Pulmonary artery endothelial cell (primary cell): ENCODE data around the gene MARCHF10. TPM values are rescaled to one million over a fixed set of nuclear protein-coding genes. Genes with fewer than 3 reads are reported as not detected.
"Not testable (repeated sequence)": the region's sequence is repeated elsewhere in the genome, so short reads cannot be mapped to it uniquely, and the experiment has no call there.

ENCODE experiments used
- DNase-seq: peaks from one replicate; pipeline ENCODE4 v3.0.0-alpha.2; 2011; ENCODE audit warnings: low read depth, low spot score
- total RNA-seq: library from RNA; depleted of rRNA; stranded (reverse); fragments of >200 nt; gene quantifications from 2 replicates; pipeline ENCODE4 v1.2.3, GENCODE V29; 2014

The MARCHF10 gene
- total RNA-seq, 1 donor from 2014 or later = not detected

- not testable (repeated sequence) for DNase-seq
These were observed 109.7 kb downstream of the MARCHF10 start for GRCh38 chr17:62698459-62698858.

GRCh38 chr17:62696726-62697490 is 111.2 kb downstream of the MARCHF10 start:
- DNase-seq = no peak

- DNase-seq = no peak
These were observed 111.9 kb downstream of the MARCHF10 start for GRCh38 chr17:62696256-62696655.

GRCh38 chr17:62695093-62695738 is 112.9 kb downstream of the MARCHF10 start:
- DNase-seq = not testable (repeated sequence)

- DNase-seq = no peak
These were observed 114.3 kb downstream of the MARCHF10 start for GRCh38 chr17:62693616-62694409.

GRCh38 chr17:62692721-62693431 is 115.2 kb downstream of the MARCHF10 start:
- no peak for DNase-seq

- DNase-seq = no peak
These were observed 115.9 kb downstream of the MARCHF10 start for GRCh38 chr17:62692159-62692651.

GRCh38 chr17:62691589-62691915 is 116.6 kb downstream of the MARCHF10 start:
- DNase-seq = not testable (repeated sequence)

- DNase-seq = no peak
These were observed 117.8 kb downstream of the MARCHF10 start for GRCh38 chr17:62690168-62690897.

GRCh38 chr17:62689441-62690167 is 118.5 kb downstream of the MARCHF10 start:
- no peak for DNase-seq

GRCh38 chr17:62688398-62689160 is 119.5 kb downstream of the MARCHF10 start:
- DNase-seq = no peak

- no peak for DNase-seq
These were observed 120.1 kb downstream of the MARCHF10 start for GRCh38 chr17:62687997-62688396.

- no peak for DNase-seq
These were observed 123.9 kb downstream of the MARCHF10 start for GRCh38 chr17:62684179-62684578.

GRCh38 chr17:62681939-62682381 is 126.2 kb downstream of the MARCHF10 start:
- DNase-seq = no peak

- DNase-seq = no peak
These were observed 126.8 kb downstream of the MARCHF10 start for GRCh38 chr17:62681061-62681938.

- DNase-seq = no peak
These were observed 127.5 kb downstream of the MARCHF10 start for GRCh38 chr17:62680541-62681052.

- DNase-seq = no peak
These were observed 128.2 kb downstream of the MARCHF10 start for GRCh38 chr17:62679866-62680377.
